Left hindlimb (tissue), 1 donor: ENCODE results near the gene CFAP53.
"Not testable (repeated sequence)": the region's sequence is repeated elsewhere in the genome, so short reads cannot be mapped to it uniquely, and the experiment has no call there.

Experiments
- DNase-seq: peaks from one replicate; pipeline ENCODE4 v3.0.0-alpha.2; 2018

Gene CFAP53

DNA sequence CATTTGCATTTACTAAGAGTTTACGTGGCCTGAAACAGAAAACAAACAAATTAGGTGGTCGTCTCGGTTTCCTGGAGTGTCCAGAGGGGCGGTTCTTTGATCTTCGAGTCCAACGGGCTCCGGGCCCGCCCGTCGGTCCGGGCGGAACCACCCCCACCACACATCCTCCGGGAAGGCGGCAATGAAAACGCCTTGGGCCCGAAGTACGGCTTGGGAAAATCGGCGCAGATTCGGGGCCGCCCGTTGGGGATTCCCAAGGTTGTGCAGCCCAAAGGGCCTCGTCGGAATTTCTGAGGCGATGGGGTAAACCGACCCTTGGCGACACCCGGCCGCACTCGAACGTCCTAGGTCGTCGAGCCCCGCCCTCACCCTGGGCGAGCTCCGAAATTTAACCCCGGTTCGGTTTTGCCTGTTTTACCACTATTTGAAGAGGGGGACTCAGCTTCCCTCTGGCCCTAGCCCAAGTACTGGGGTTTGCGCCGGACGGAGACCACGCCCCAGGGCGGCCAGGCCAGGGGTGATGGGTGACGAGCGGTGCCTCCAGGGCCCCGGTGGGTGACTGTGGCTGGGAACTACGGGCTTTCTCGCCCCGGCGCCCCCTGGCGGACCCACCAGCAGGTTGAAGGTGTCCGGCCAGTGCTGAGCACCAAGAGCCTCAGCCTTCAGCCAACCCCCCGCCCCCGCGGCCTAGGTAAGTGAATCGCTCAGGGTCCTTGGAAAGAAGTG is 1.9 kb upstream of the CFAP53 start:
- peak; percentile 82 for DNase-seq

DNA sequence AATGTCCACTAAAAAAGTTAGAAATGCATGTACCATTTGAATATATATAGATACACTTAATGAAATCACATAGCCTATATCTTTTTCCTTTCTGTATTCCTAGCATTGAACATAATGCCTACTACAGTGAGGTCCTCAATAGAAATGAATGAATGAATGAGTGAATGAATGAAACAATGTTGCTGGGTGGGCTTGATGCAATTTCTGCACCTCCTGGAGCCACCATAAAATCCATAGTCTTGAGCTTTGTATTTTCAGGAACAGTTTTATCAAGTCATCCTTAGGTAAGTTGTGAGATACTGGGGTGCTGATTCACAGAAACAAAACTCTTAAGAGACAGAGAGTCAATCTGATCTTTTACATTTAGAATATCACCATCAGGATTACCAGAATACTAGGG is 3.3 kb downstream of the CFAP53 start:
- no peak for DNase-seq

DNA sequence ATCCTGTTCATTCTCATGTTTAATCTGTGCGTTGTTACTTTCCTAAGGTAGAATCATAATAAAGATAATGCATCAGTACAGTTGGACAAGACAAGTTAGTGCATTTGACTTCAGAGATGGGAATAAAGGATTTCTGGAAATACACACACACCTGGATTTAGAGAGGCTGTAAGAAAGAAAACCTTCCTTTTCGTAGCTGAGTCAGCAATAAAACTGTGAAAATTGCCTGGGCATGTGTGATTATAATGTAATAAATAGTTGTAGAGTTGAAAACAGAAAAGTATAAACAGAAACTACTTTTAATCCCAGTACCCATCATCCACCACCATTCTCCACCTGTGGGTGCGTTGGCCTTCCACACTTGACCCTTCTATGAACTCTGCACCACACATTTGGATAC is 15.4 kb downstream of the CFAP53 start:
- DNase-seq, result no peak

DNA sequence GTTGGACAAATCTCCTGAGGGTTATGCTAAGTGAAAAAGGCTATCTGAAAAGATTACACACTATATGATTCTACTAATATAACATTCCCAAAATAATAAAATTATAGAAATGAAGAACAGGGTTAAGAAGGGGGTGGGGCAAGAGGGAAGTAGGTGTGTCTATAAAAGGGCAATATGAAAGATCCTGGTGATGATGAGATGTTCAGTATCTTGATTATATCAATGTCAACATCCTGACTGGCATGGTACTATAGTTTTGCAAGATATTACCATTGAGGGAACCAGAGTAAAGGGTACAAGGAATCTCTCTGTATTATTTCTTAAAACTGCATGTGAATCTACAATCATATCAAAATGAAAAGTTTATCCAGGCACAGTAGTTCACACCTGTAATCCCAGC is 16.7 kb downstream of the CFAP53 start:
- DNase-seq, result no peak

DNA sequence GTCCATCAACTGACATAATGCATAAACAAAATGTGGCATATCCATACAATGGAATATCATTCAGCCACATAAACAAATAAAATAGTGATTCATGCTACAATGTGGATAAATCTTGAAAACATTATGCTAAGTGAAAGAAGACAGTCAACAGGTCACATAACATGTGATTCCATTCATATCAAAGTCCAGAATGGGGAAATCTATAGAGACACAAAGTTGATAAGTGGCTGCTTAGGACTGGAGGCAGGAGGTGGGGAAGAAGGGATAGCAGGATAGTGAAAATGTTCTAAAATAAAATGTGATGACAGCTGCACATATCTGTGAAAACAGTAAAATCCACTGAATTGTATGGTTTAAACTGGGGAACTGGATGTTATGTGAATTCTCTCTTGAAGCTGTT is 18.7 kb downstream of the CFAP53 start:
- no peak for DNase-seq

DNA sequence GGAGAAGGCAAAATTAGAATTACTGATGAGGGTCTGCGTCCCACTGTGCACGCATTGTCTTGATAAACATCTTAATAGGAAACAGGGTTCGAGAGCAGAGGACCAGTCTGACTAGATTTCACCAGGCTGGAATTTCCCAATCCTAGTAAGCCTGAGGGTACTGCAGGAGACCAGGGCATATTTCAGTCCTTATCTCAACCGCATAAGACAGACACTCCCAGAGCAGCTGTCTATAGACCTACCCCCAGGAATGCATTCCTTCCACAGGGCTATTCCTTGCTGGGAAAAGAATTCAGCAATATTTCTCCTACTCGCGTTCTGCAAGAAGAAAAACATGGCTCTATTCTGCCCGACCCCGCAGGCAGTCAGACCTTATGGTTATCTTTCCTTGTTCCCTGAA is 24.5 kb downstream of the CFAP53 start:
- not testable (repeated sequence) for DNase-seq

DNA sequence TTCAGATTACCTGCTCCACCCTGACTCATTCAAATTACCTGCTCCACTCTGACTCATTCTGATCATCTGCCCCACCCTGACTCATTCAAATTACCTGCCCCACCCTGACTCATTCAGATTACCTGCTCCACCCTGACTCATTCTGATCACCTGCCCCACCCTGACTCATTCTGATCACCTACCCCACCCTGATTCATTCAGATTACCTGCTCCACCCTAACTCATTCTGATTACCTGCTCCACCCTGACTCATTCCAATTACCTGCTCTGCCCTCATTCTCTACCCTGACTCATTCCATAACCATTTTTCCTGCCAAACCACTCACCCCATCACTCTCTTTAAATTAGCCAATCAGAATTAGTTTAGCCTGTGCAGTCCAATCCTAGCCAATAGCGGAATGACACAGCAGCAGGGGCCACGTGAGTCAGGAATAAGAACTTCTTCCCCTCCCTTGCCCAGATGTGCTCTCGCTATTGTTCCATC is 26.2 kb downstream of the CFAP53 start:
- no peak for DNase-seq

DNA sequence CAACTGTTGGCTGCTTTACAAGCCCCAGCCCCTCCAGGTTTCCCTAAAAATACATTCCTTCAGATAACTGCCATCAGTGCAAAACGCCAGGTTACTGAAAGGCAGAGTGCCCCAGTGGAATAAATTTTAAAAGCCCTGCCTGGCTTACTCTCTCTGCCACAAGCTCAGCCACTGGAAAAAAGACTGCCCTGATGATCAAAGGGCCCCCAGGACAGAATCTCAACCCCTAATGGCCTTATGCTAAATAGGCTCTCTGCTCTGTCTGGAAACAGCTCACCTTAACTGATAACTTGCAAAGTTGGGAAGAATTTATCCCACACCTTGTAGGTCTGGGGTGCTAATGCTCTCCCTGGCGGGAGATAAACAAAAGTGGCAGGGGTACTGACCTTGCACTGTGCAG is 33.9 kb downstream of the CFAP53 start:
- no peak for DNase-seq

DNA sequence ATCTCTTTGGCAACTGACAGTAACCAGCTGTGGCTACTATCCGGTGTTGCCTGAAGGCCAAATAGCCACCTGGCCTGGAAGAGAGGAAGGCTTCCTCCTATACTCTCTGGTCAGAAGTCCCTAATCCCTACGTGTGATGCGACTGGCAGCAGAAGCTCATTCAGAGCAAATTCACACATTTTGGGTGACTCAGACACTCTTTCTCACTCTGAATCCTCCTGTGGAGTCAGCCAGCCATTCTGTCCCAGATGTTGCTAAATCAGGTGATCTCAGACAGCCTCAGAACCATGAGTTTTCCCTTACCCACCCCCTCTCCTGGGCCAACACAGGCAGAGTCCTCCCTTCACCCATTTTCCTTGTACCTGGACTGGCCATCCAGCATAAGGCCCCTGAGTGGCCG is 34.7 kb downstream of the CFAP53 start:
- DNase-seq, result no peak

DNA sequence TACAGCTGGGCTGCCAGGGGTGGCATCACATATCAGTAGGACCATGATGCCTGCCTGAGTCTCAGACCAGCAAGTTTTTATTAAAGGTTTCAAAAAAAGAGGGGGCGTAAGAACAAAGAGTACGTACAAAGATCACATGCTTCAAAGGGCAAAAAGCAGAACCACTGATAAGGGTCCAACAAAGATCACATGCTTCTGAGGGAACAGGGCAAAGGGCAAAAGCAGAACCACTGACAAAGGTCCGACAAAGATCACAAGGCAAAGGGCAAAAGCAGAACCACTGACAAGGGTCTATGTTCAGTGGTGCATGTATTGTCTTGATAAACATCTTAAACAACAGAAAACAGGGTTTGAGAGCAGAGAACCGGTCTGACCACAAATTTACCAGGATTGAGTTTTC is 46.0 kb downstream of the CFAP53 start:
- DNase-seq, result not testable (repeated sequence)

DNA sequence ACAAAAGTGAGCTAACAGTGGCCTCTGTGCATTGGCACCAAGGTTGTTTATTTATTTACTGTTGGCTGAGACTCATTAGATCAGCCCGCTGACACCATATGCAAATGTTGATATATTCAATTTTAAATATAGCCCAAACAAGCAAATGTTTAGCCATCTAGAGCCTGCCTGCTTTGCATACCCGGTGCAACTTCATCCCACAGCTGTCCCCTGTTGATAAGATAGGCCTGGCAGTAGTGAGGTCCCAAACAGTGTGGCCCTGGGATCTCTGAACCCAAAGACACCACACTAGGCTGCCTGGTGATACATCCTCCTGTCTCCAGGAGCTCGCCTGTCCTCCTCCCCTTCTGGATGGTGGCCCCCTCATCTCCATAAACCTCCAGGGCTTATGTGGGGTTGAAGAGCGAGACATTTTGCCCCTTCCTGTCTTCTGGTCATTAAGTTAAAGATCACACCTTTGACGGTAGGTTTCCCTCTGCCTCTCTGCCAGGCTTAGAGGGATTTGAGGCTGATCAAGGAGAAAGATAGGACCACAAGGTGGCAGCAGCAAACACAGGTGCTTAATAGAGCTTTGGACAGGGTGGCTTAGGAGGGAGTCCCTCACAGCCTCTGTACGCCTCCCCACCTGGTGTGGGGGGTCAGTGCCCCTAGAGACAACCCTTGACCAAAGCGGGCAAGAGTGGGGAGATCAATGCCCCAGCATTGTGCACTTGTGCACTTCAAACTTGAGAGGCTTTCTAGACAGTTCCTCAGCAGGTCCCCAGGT is 47.7 kb downstream of the CFAP53 start:
- DNase-seq, result no peak

DNA sequence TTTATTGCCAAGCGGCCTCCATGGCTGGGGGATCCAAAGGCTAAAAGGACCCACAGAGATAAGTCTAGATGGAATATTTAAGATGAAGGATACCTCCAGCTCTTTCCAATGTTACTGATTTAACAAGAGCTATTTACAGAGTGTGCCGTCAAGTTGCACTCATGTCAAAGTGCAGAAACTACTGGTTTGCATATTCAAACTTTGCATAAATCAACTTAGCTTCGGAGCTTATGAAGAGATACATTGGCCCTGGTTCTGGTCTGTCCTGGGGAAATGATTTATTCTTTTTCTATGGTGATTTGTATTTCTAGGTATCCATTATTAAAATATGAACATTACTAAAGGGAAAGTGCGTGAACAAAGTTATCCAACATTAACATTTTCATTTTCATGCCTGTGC is 57.0 kb downstream of the CFAP53 start:
- no peak for DNase-seq

DNA sequence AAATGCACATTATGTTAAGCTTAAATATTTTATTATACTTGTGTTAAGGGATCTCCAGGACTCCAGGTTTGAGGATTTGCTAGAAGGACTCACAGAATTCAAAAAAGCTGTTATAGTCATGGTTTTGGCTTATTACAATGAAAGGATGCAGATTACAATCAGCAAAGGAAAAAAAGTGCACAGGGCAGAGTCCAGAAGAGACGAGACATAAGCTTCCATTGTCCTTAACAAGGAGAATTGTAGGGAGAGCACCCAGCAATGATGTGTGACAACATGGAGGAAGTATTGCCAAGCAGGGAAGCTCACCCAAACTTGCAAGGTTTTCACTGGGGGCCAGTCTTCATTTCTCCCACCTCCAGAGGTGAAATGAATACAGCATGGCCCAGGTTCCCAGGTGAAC is 58.6 kb downstream of the CFAP53 start:
- DNase-seq, result no peak

DNA sequence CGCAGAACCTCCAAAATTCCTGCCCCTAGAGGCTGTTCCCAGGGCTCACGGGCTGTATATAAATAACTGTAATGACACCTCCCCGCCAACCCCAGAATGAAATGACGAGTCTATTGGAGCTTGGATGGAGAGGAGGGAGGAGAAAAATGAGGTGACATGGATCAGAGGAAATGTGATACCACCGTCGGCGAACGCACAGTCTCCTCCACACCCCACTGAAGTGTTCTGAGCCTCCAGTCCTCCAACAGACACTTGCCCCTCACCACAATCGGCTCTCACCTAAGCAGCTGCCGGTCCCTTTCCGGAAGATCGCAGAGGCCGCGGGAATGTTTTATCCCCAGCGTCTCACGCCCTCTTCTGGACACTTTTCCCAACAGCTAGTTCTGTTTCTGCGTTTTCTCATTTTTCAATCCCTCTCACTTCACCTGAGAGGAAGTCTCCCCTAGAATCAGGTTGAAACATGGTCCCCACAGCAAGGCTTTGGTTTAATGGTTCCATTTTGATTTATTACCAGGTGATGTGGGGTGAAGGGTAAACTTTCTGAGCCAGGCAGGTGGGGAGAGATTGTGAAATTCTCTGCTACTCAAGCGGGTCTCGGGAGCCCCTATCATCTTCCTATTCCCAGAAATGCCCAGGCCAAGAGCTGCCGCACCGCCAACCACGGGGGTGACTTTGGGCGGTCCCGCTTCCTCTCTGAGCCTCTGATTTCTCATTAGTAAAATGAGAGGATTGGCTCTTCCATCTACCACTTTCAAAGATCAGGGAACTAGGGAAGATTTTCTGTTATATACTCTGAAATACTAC is 62.3 kb downstream of the CFAP53 start:
- DNase-seq, result no peak

DNA sequence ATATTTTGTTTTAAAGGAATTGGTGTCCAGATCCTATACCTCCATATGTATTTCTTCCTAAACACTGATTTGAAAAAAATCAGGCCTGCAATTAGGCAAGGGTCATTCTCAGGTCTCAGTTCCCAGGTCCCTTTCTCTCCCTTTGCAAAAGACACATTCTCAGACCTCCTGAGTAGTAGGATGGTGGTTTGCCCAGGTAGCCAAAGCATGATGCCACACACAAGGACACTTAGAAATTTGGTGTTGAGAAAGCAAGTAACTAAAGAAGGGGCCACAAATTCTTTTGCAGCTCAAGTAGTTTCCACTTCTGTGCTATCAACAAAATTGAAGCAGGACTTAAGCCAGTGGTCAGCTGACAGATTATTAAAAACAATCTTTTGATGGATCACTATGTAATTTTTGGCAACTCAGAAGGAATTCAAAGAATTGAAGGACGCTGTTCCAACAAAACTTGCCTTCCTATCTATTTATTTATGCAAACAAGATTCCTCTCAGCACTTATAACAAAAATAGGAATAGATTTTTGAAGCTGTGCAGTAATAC is 64.7 kb downstream of the CFAP53 start:
- no peak for DNase-seq

DNA sequence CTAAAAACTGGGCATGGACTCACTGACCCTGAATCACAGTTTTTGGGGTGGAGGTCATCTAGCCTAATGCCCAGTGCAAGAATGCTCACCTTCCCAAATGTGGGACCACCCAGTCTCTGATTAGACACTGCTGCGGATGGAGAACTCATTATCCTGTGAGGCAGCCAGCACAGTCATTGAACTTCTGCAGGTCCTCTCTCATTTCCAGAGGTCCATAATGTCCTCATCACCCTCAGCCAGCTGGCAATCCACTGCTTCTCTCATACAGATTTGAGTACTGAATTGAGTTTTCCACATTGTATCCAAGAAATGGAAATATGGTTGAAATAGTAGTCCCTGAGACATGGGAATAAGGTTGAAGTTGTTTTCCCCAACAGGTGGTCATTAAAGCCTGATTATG is 66.4 kb downstream of the CFAP53 start:
- DNase-seq, result peak; percentile 71

DNA sequence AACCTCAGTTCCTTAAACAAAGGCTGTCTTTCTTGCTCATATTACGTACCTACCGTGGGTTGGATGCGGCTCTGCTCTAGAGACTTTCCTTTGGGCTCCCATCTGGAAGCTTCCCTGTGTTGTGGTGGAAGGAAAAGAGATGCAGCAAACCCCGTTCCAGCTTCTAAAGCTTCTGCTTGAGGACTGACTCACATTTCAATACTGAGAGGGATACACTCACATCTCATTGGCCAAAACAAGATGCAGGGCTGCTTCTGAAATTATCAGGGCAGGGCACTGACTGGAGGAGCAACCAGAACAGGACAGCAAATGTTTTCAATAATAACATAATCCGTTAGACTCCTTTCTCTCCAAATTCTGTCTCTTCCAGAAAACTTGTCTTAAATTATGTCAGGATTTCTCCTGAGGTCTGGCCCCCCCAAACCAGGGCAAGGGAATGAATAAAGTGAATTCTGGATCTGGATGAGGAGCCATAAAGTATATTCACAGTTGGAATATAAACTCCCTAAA is 66.9 kb downstream of the CFAP53 start:
- DNase-seq, result peak; percentile 66

DNA sequence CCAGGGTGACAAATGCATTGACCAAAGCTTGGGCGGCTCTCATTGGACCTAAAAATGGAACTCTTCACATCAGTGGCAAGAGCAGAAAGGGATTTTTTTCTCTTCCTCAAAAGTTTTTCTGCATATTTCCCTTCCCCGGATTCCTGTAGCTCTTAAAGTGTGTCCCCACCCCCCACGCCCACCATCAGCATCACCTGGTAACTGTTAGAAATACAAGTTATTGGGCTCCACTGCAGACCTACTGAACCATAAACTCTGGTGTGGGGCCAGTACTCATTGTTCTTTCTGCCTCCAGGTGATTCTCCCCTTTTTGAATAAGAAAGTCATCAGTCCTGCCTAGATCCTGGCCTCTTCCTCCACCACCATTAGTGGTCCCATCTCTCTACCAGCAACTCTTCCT is 70.0 kb downstream of the CFAP53 start:
- DNase-seq, result no peak

DNA sequence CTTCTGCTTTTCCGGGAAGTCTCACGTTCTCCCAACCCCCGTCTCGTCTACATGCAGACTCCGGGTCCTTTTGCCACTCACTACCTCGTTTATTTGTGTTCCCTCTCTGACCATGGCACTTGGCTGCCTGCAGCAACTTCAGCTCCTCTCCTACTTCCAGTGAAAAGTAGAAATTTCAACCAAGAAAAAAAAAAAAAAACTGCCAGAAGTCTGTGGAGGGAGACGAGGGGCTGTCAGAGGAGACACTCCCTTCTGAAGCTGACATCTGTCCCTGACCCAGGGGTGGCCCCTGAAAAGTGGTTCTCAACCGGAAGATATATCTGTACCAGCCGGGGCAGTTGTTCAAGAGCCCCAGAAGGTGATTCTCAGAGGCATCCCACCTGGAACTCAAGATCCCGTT is 70.6 kb downstream of the CFAP53 start:
- no peak for DNase-seq

DNA sequence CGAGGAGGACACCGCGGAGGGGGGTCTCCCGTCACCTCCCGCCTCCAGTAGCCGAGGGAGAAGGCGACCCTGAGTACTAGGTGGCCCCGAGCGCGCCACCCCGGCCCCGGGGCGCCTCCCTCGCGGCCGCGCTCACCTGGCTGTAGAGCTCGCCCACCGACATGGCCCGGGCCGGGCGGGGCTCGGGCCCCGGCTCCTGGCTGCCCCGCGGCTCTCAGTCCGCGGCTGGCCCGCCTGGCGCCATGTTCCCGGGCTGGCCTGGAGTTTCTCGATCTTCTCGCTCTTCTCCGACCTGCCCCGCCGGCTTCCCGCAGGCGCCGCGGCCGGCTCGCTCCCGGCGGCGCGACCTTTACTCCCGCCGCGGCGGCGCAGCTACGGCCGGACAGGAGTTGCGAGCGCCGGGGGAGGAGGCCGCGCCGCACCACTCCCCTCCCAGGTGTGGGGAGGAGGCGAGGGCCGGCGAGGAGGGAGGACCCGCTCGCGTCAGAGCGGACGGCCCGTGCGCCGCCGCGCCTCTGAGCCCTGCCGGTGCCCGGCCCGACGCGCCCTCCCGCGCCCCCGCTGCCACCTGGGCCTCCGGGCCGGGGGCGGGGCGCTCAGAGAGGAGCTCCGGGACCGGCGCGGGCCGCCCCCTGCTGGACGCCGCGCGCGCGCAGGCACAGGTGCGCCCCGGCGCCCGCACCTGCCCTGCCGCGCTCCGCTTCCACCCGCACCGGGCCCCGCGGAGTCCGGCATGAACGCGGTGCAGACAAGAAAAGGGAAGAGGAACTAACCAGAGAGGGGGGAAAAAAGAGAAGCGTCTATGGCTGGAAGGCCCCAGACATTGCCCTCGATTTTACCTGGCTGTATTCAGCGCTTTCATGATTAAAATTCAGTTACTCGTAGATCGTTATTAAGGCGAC is 71.4 kb downstream of the CFAP53 start, which contains the start of gene MYO5B:
Gene MYO5B (minus strand): TSS at position 517 of the 902 bp plus-strand sequence. CDS start 354 bp downstream, at position 163.
- DNase-seq, result peak; percentile 58

DNA sequence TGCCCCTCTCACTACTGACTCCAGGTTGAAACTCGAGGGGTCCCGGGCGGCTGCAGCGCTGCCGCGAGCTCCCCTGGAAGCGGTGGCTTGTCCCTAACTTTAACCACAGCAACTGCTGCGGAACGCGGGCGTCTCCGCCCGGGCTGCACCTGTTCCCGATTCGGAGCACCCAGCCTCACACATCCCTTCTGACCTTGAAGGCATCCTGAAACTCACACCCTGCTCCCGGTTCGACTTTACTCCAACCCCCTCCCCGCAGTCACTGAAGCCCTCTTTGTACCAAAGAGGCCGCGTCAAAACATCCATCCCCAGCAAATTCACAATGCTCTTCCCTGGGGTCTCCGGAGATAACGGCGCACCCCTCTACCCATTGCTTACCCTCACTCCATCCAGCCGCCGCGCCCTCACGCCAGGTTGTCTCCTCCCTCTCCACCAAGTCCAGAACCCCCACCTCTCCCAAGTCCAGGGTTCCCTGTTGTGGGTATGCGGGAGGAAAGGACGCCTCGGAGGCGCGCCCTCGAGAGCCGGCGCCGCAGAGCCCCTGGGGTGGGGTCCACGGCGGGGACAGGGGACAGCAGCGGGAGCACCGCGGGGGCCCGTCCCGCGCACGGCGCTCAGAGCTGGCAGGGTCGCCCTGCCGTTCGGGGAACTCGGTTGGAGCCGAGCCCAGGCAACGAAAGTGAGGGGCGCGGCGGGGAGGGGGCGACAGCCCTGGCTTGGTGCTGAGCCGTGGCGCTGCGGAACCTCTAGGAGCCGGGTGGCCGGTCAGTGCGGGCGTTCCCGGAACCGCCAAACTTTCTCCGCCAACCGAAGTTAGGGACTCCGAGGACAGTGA is 72.3 kb downstream of the CFAP53 start:
- no peak for DNase-seq
